NB4 (cell line): ENCODE data around the gene TPSB2.

Experiments used
- DNase-seq: peaks from one replicate; pipeline ENCODE4 v3.0.0; 2010; ENCODE audit warnings: low read depth
- H3K4me3 ChIP-seq: one replicate; pipeline ENCODE4 v1.5.1; 2011; ENCODE audit warnings: mild to moderate bottlenecking, low read depth, low read length, moderate library complexity
- MAX ChIP-seq: IDR thresholded peaks from 2 replicates; pipeline ENCODE4 v1.6.1; 2011; ENCODE audit warnings: low read depth, low read length
- MYC ChIP-seq: IDR thresholded peaks from 2 replicates; pipeline ENCODE4 v1.6.1; 2011; ENCODE audit warnings: low read depth, low read length
- POLR2A ChIP-seq: IDR thresholded peaks from 2 replicates; pipeline ENCODE4 v1.6.1; 2011; ENCODE audit warnings: mild to moderate bottlenecking; ENCODE audit not compliant: insufficient read length; ENCODE audit errors: extremely low read depth
- TF ChIP-seq, protein P1 (sequence below): IDR thresholded peaks from one replicate; pipeline ENCODE4 v1.5.1; 2012; ENCODE audit warnings: low read depth, low read length

The TPSB2 gene

GRCh38 chr16:1265826-1266225 lies 35.8 kb upstream of the TPSB2 start:
- TF ChIP-seq POLR2A (no peak), MAX (no peak), MYC (no peak)
- TF ChIP-seq, protein P1, sequence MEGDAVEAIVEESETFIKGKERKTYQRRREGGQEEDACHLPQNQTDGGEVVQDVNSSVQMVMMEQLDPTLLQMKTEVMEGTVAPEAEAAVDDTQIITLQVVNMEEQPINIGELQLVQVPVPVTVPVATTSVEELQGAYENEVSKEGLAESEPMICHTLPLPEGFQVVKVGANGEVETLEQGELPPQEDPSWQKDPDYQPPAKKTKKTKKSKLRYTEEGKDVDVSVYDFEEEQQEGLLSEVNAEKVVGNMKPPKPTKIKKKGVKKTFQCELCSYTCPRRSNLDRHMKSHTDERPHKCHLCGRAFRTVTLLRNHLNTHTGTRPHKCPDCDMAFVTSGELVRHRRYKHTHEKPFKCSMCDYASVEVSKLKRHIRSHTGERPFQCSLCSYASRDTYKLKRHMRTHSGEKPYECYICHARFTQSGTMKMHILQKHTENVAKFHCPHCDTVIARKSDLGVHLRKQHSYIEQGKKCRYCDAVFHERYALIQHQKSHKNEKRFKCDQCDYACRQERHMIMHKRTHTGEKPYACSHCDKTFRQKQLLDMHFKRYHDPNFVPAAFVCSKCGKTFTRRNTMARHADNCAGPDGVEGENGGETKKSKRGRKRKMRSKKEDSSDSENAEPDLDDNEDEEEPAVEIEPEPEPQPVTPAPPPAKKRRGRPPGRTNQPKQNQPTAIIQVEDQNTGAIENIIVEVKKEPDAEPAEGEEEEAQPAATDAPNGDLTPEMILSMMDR: no peak
- no peak for DNase-seq
- no peak overlapping the region for H3K4me3 ChIP-seq

GRCh38 chr16:1265090-1265630 lies 35.2 kb upstream of the TPSB2 start:
- DNase-seq: no peak
- TF ChIP-seq POLR2A: no peak
- TF ChIP-seq MYC: no peak
- TF ChIP-seq, protein P1: no peak
- no peak for TF ChIP-seq MAX
- H3K4me3 ChIP-seq: no peak overlapping the region

DNA sequence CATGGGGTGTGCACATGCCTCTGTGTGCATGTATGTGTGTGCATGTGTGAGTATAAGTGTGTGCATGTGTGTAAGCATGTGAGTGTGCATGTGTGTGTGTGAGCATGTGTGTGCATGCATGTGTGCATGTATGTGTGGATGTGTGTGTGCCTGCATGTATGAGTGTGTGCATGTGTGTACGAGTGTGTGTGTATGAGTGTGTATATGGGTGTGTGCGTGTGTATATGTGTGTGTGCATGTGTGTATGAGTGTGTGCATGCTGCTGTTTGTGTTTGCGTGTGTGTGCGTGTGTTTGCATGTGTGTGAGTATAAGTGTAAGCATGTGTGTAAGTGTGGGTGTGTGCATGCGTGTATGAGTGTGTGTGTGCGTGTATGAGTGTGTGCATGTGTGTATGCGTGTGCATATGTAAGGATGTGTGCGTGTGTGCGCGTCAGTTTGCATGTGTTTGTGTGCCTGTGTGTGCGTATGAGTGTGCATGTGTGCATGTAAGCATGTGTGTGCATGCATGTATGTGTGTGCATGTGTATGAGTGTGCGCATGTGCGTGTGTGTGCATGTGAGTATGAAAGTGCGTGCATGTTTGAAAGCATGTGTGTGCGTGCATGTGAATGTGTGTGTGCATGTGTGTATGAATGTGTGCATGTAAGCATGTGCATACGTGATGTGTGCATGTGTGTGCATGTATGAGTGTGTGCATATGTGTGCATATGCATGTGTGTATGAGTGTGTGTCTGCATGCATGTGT lies 34.5 kb upstream of the TPSB2 start:
- DNase-seq: no peak

GRCh38 chr16:1263591-1264344 lies 33.8 kb upstream of the TPSB2 start:
- TF ChIP-seq MYC (no peak), MAX (no peak), POLR2A (no peak)
- TF ChIP-seq, protein P1: no peak

More for the DNA sequence above, 34.5 kb upstream of the TPSB2 start:
- TF ChIP-seq MAX: no peak
- TF ChIP-seq POLR2A: no peak
- TF ChIP-seq MYC: no peak
- TF ChIP-seq, protein P1: no peak
- no peak overlapping the region for H3K4me3 ChIP-seq

GRCh38 chr16:1262846-1263221 lies 32.9 kb upstream of the TPSB2 start:
- TF ChIP-seq, protein P1: no peak
- TF ChIP-seq POLR2A: no peak
- DNase-seq: no peak
- no peak overlapping the region for H3K4me3 ChIP-seq

More at GRCh38 chr16:1263591-1264344, 33.8 kb upstream of the TPSB2 start:
- DNase-seq: no peak
- H3K4me3 ChIP-seq: no peak overlapping the region
